A549 (cell line): ENCODE data around the gene CBX5. TPM values are rescaled to one million over a fixed set of nuclear protein-coding genes. Genes with fewer than 3 reads are reported as not detected.

Experiments used
- ATAC-seq, 2 experiments: fragments of 200-7000 bp in 1 of 2; fragments of >200 bp in 1 of 2; cut with Nextera tagmentation in 1 of 2; cut with Tn5 transposase in 1 of 2; 3 replicates each; pipeline versions ENCODE4 v1.8.0 to v1.9.1; 2018 to 2020; ENCODE audit warnings: mild to moderate bottlenecking in 1 of 2, moderate library complexity in 1 of 2
- CTCF ChIA-PET: fragments of 300-600 bp; sonication (Branson Sonifier 250); formaldehyde crosslinking; extraction: SDS; loops from one replicate; lab custom pipeline; 2021; ENCODE audit warnings: antibody characterized with exemption, inconsistent platforms; lab: Yijun Ruan, JAX
- POLR2A ChIA-PET: fragments of 350-600 bp; formaldehyde crosslinking; extraction: SDS; loops from one replicate; lab custom pipeline; 2021; ENCODE audit warnings: antibody characterized with exemption, inconsistent platforms; lab: Yijun Ruan, JAX
- DNase-seq, 2 experiments: peaks; one replicate each; pipeline versions ENCODE4 v3.0.0 to v3.0.0-alpha.2; 2011 to 2016; ENCODE audit warnings: low read depth in 1 of 2, low spot score in 1 of 2
- FAIRE-seq: peaks from 2 replicates; lab custom pipeline; 2011; peaks lifted over from hg19 to GRCh38; lab: Jason Lieb, UNC
- H3K27ac ChIP-seq, 2 experiments: fragments of >200 bp; sonication (Bioruptor Twin); formaldehyde crosslinking; 3 replicates each; pipeline ENCODE4 v1.5.1; 2016 to 2017
- H3K4me1 ChIP-seq: fragments of >200 bp; sonication (Bioruptor Twin); formaldehyde crosslinking; 3 replicates; pipeline ENCODE4 v1.6.1; 2016
- H3K4me2 ChIP-seq: fragments of >200 bp; sonication (Bioruptor Twin); formaldehyde crosslinking; 3 replicates; pipeline ENCODE4 v1.6.1; 2016
- H3K4me3 ChIP-seq: fragments of >200 bp; sonication (Bioruptor Twin); formaldehyde crosslinking; 3 replicates; pipeline ENCODE4 v1.5.1; 2016
- H3K9me3 ChIP-seq: fragments of >200 bp; sonication (Bioruptor Twin); formaldehyde crosslinking; 3 replicates; pipeline ENCODE4 v1.6.1; 2016
- ATOH8 ChIP-seq: fragments of 250-450 bp; sonication (Bioruptor Pico); IDR thresholded peaks from 2 replicates; pipeline ENCODE4 v1.5.0; 2020; ENCODE audit warnings: low read depth, mild to moderate bottlenecking, moderate library complexity
- CBX2 ChIP-seq: fragments of 200-600 bp; sonication (generic); IDR thresholded peaks from 2 replicates; pipeline ENCODE4 v1.6.1; 2016; ENCODE audit warnings: low read depth, mild to moderate bottlenecking, borderline replicate concordance
- CBX8 ChIP-seq: fragments of 200-600 bp; sonication (generic); IDR thresholded peaks from 2 replicates; pipeline ENCODE4 v1.6.1; 2016
- CEBPB ChIP-seq, 2 experiments: fragments of >200 bp in 1 of 2; sonication (Bioruptor Twin) in 1 of 2; formaldehyde crosslinking in 1 of 2; IDR thresholded peaks; 2 replicates each; pipeline ENCODE4 v1.6.1; 2012 to 2016
- CHD2 ChIP-seq: fragments of 150-350 bp; IDR thresholded peaks from 2 replicates; pipeline ENCODE4 v1.6.1; 2014; ENCODE audit warnings: low read length; ENCODE audit not compliant: partially characterized antibody
- EHF ChIP-seq: fragments of 250-450 bp; sonication (Bioruptor Pico); IDR thresholded peaks from 2 replicates; pipeline ENCODE4 v1.5.0; 2020; ENCODE audit warnings: mild to moderate bottlenecking
- EHMT2 ChIP-seq: fragments of 200-600 bp; sonication (generic); IDR thresholded peaks from 2 replicates; pipeline ENCODE4 v1.6.1; 2016; ENCODE audit warnings: antibody characterized with exemption, low read depth, mild to moderate bottlenecking, moderate library complexity
- EP300 ChIP-seq, 2 experiments: fragments of >200 bp; sonication (Bioruptor Twin); formaldehyde crosslinking; IDR thresholded peaks; 2 replicates in 1 of 2; 3 replicates in 1 of 2; pipeline ENCODE4 v1.6.1; 2016 to 2017
- ESRRA ChIP-seq: fragments of 150-350 bp; IDR thresholded peaks from 2 replicates; pipeline ENCODE4 v1.6.1; 2014; ENCODE audit warnings: mild to moderate bottlenecking, low read length, borderline replicate concordance
- FOSB ChIP-seq: fragments of 250-450 bp; sonication (Bioruptor Pico); IDR thresholded peaks from 2 replicates; pipeline ENCODE4 v1.5.0; 2020; ENCODE audit warnings: mild to moderate bottlenecking, moderate library complexity
- FOSL2 ChIP-seq, 2 experiments: fragments of 450-650 bp in 1 of 2; fragments of >200 bp in 1 of 2; sonication (Bioruptor Twin) in 1 of 2; formaldehyde crosslinking; IDR thresholded peaks; 2 replicates each; pipeline versions ENCODE4 v1.5.0 to v1.6.1; 2016 to 2020; ENCODE audit warnings: mild to moderate bottlenecking in 1 of 2, moderate library complexity in 1 of 2
- FOXS1 ChIP-seq: fragments of 250-450 bp; sonication (Bioruptor Pico); IDR thresholded peaks from 2 replicates; pipeline ENCODE4 v1.5.0; 2020; ENCODE audit warnings: mild to moderate bottlenecking, moderate library complexity
- HDAC2 ChIP-seq: fragments of 200-600 bp; sonication (generic); IDR thresholded peaks from 2 replicates; pipeline ENCODE4 v1.6.1; 2016
- HES2 ChIP-seq: fragments of >200 bp; sonication (Bioruptor Twin); formaldehyde crosslinking; IDR thresholded peaks from 2 replicates; pipeline ENCODE4 v1.6.1; 2016
- HMGXB4 ChIP-seq: fragments of 250-450 bp; sonication (Bioruptor Pico); IDR thresholded peaks from 2 replicates; pipeline ENCODE4 v1.5.0; 2021; ENCODE audit warnings: mild to moderate bottlenecking, moderate library complexity, borderline replicate concordance
- HOXA7 ChIP-seq: fragments of 250-450 bp; sonication (Bioruptor Pico); IDR thresholded peaks from 2 replicates; pipeline ENCODE4 v1.5.0; 2020; ENCODE audit warnings: mild to moderate bottlenecking, moderate library complexity
- HOXB13 ChIP-seq: fragments of 250-450 bp; sonication (Bioruptor Pico); IDR thresholded peaks from 2 replicates; pipeline ENCODE4 v1.5.0; 2020; ENCODE audit warnings: low read depth, mild to moderate bottlenecking, moderate library complexity
- HOXB5 ChIP-seq: fragments of 250-450 bp; sonication (Bioruptor Pico); IDR thresholded peaks from 2 replicates; pipeline ENCODE4 v1.5.0; 2020; ENCODE audit warnings: mild to moderate bottlenecking, moderate library complexity
- JUN ChIP-seq, 2 experiments: fragments of >200 bp; sonication (Bioruptor Twin); formaldehyde crosslinking; IDR thresholded peaks; 2 replicates in 1 of 2; 3 replicates in 1 of 2; pipeline ENCODE4 v1.6.1; 2016 to 2017
- KDM1A ChIP-seq: fragments of 200-600 bp; sonication (generic); IDR thresholded peaks from 2 replicates; pipeline ENCODE4 v1.6.1; 2016; ENCODE audit warnings: low read depth, mild to moderate bottlenecking
- KDM5A ChIP-seq: fragments of 200-600 bp; sonication (generic); IDR thresholded peaks from 2 replicates; pipeline ENCODE4 v1.6.1; 2016; ENCODE audit warnings: antibody characterized with exemption, mild to moderate bottlenecking
- MAFK ChIP-seq: fragments of 450-650 bp; IDR thresholded peaks from 2 replicates; pipeline ENCODE4 v1.6.1; 2014; ENCODE audit not compliant: partially characterized antibody
- MAX ChIP-seq: IDR thresholded peaks from 2 replicates; pipeline ENCODE4 v1.6.1; 2012
- MYC ChIP-seq: IDR thresholded peaks from 2 replicates; pipeline ENCODE4 v1.6.1; 2012; ENCODE audit warnings: mild to moderate bottlenecking, inconsistent platforms, low read length, improper control_type of control experiment, borderline replicate concordance
- NFE2L2 ChIP-seq: fragments of 150-350 bp; conservative IDR thresholded peaks from 2 replicates; pipeline ENCODE4 v1.6.1; 2014; ENCODE audit warnings: low read length
- PBX3 ChIP-seq: IDR thresholded peaks from 2 replicates; pipeline ENCODE4 v1.6.1; 2012
- PHF8 ChIP-seq: fragments of 200-600 bp; sonication (generic); IDR thresholded peaks from 2 replicates; pipeline ENCODE4 v1.6.1; 2016; ENCODE audit warnings: low read depth, mild to moderate bottlenecking, antibody characterized with exemption, moderate library complexity, borderline replicate concordance
- POLR2A ChIP-seq: IDR thresholded peaks from 2 replicates; pipeline ENCODE4 v1.6.1; 2012; ENCODE audit warnings: mild to moderate bottlenecking, low read length
- RARB ChIP-seq: fragments of 250-450 bp; sonication (Bioruptor Pico); IDR thresholded peaks from 2 replicates; pipeline ENCODE4 v1.8.0; 2021; ENCODE audit warnings: mild to moderate bottlenecking, moderate library complexity
- RCOR1 ChIP-seq: fragments of 150-350 bp; IDR thresholded peaks from 2 replicates; pipeline ENCODE4 v1.6.1; 2014; ENCODE audit warnings: antibody characterized with exemption, low read length, low read depth
- RFX5 ChIP-seq: fragments of 450-650 bp; IDR thresholded peaks from 2 replicates; pipeline ENCODE4 v1.7.1; 2014; ENCODE audit warnings: antibody characterized with exemption, mild to moderate bottlenecking, moderate library complexity
- RNF2 ChIP-seq: fragments of 200-600 bp; sonication (generic); IDR thresholded peaks from 2 replicates; pipeline ENCODE4 v1.6.1; 2016; ENCODE audit warnings: low read depth, mild to moderate bottlenecking, antibody characterized with exemption, moderate library complexity, borderline replicate concordance
- SREBF2 ChIP-seq: fragments of 450-650 bp; IDR thresholded peaks from 2 replicates; pipeline ENCODE4 v1.6.1; 2014; ENCODE audit warnings: mild to moderate bottlenecking, moderate library complexity
- TP53 ChIP-seq: fragments of 250-450 bp; sonication (Bioruptor Pico); IDR thresholded peaks from 2 replicates; pipeline ENCODE4 v1.5.0; 2021; ENCODE audit warnings: mild to moderate bottlenecking, moderate library complexity
- USF2 ChIP-seq: fragments of 450-650 bp; IDR thresholded peaks from 2 replicates; pipeline ENCODE4 v1.6.1; 2014; ENCODE audit warnings: antibody characterized with exemption
- ZC3H11A ChIP-seq: fragments of 450-650 bp; IDR thresholded peaks from 2 replicates; pipeline ENCODE4 v1.6.1; 2014; ENCODE audit warnings: antibody characterized with exemption, mild to moderate bottlenecking
- ZFP36 ChIP-seq: fragments of 450-650 bp; IDR thresholded peaks from 2 replicates; pipeline ENCODE4 v1.6.1; 2014; ENCODE audit warnings: borderline replicate concordance; ENCODE audit not compliant: partially characterized antibody
- WGBS: methylation state at CpG from one replicate; pipeline ENCODE4 v1.1.6; 2017; ENCODE audit errors: missing lambda C conversion rate; 5-methylcytosine and 5-hydroxymethylcytosine counted together
- polyA plus RNA-seq, 4 experiments: library from polyadenylated mRNA; depleted of rRNA in 3 of 4; stranded (reverse); fragments of >200 nt; fragmentation: RNase III in 1 of 4; extraction: RNeasy Plus Mini Kit Qiagen cat#74134 plus additional on column Dnase treatment in 1 of 4; gene quantifications; 2 replicates in 3 of 4; 3 replicates in 1 of 4; pipeline ENCODE4 v1.2.3, GENCODE V29; 2011 to 2017

Gene CBX5
- polyA plus RNA-seq, 2 of the 4 experiments (the other 2 are of a cell fraction): 39.5 to 129 TPM

- ChIA-PET CTCF (interaction anchor here (0.5 to 4.6 kb wide), 15 partner anchors 8 to 1876 kb away, joined by 3 to 38 read pairs (median 3); partner anchors contain the start of genes COPZ1 and NFE2), POLR2A (interaction anchor here (1.1 to 1.6 kb wide), 6 partner anchors 9 to 38 kb away, joined by 3 to 13 read pairs (median 4); partner anchors contain the start of genes COPZ1 and NFE2)
- Histone ChIP-seq H3K27ac (no peak overlapping the region), H3K9me3 (no peaks in the 10 kb centered on the region), H3K4me1 (peaks cover 39% of the 10 kb centered on the region), H3K4me2 (peak overlapping the region; percentile 93), H3K4me3 (peak overlapping the region; percentile 33; the same call in 2 of the 3 replicates)
- no peak for DNase-seq
- 76% methylated on average over 12 of the region's 12 CpGs for WGBS
- FAIRE-seq: no peak
- ATAC-seq: no peak
- no peak for TF ChIP-seq PHF8
- TF ChIP-seq NFE2L2: no peak
- no peak for TF ChIP-seq ESRRA
- peak; percentile 91 for TF ChIP-seq HOXA7 (CRISPR knock-in tag)
- TF ChIP-seq KDM5A: no peak
- no peak for TF ChIP-seq HOXB13 (CRISPR knock-in tag)
- peak; percentile 93; the same call in 1 of the 2 replicates for TF ChIP-seq FOSB
- TF ChIP-seq RFX5: no peak
- TF ChIP-seq HES2: no peak
- TF ChIP-seq HOXB5 (CRISPR knock-in tag): 0 out of 2 replicates have a peak, but pooled peaks have one; percentile 22
- TF ChIP-seq RCOR1: no peak
- TF ChIP-seq TP53 (CRISPR knock-in tag): peak; percentile 88; the same call in 1 of the 2 replicates
- TF ChIP-seq POLR2A: no peak
- TF ChIP-seq ATOH8 (CRISPR knock-in tag): no peak
- no peak for TF ChIP-seq EP300 (IDR thresholded peaks at IDR 0.05)
- no peak for TF ChIP-seq USF2
- peak; percentile 30; the same call in 1 of the 2 replicates for TF ChIP-seq PBX3
- TF ChIP-seq RARB (CRISPR knock-in tag): peak; percentile 26
- no peak for TF ChIP-seq FOSL2 (IDR thresholded peaks at IDR 0.05)
- TF ChIP-seq FOSL2 (CRISPR knock-in tag; IDR thresholded peaks at IDR 0.05): no peak
- no peak for TF ChIP-seq ZC3H11A
- peak; percentile 54; the same call in 1 of the 2 replicates for TF ChIP-seq EHF (CRISPR knock-in tag)
- TF ChIP-seq CBX8: no peak
- TF ChIP-seq HDAC2: no peak
- TF ChIP-seq KDM1A: no peak
- TF ChIP-seq CEBPB (IDR thresholded peaks at IDR 0.05): no peak
- no peak for TF ChIP-seq ZFP36
- TF ChIP-seq MAX: no peak
- TF ChIP-seq MYC: no peak
- TF ChIP-seq CHD2: no peak
- TF ChIP-seq FOXS1 (CRISPR knock-in tag): no peak
- no peak for TF ChIP-seq CBX2
- no peak for TF ChIP-seq SREBF2
- TF ChIP-seq JUN (IDR thresholded peaks at IDR 0.05): peak in 1 of 2 experiments; percentile 28; a peak in 1 of 5 replicates
- no peak for TF ChIP-seq MAFK
- no peak for TF ChIP-seq EHMT2
- TF ChIP-seq RNF2: no peak
- TF ChIP-seq HMGXB4 (CRISPR knock-in tag): 0 out of 2 replicates have a peak, but pooled peaks have one; percentile 53
These were observed 6.4 kb upstream of the CBX5 start for GRCh38 chr12:54286042-54287030.
